NCI-H1105 (cell line): ENCODE results near the gene ALDH1A2.
"Not testable (repeated sequence)": the region's sequence is repeated elsewhere in the genome, so short reads cannot be mapped to it uniquely, and the experiment has no call there.

Experiments used
- DNase-seq: peaks from one replicate; lab custom pipeline; 2025; lab: John Stamatoyannopoulos, UW

The ALDH1A2 gene

DNA sequence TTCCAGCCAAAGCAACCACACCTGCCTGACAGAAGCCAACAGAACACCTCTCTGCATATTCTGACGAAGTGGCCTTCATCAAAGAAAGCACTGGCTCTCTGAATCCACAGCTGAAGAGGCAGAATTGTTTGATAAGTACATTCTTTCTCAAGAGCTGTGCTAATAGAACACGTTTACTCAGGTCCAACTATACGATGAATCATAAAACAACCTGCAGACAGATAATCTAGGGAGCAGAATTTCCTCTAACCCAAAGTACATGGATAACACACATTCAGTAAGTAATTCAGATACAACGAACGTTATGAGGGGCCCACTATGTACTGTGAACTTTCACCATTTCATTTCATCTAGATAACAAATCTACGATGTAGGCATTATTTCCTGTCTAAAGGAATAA lies 25.4 kb downstream of the ALDH1A2 start:
- peak; percentile 17 for DNase-seq

DNA sequence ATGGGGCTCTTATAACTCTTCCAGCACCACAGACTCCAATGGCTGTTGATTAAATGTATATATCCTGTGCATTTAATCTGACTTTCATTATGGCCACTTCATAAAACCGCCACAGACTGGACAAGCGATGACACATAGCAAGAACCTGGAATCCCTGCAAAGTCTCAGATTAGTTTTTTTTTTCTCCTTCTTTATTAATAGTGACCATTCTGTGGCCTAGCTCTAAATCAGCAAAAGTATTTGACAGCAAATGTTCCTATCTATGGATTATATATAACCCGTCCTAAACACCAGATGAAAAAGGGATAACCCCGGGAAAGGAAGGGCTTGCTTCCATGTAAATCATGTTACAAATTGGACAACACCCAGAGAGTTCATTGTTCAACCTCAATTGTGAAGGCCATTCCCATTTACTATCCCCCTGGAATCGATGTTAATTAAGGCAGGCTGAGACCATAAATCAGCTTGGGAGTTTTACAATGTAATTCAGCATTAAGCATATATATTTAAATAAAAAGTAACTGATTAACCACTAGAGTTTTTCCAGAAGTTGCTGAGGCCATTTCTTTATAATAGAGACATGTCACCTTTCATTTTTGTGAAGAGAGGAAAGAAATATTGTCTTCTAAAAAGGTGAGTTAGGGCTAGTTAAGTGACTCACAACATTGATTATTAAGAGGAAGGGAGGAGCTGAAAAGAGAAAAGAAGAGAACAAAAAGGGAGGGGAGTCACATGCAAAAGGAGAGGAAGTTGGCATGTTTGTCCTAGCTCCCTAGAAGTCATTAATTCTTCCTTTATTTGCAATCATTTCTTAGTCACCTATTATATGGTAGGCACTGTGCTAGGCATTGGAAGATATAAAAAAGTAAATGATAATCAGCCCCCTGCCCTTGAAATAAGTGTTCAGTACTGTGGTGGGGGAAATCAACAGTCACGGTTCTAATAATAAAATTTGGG lies 26.2 kb downstream of the ALDH1A2 start:
- DNase-seq = peak; percentile 36

DNA sequence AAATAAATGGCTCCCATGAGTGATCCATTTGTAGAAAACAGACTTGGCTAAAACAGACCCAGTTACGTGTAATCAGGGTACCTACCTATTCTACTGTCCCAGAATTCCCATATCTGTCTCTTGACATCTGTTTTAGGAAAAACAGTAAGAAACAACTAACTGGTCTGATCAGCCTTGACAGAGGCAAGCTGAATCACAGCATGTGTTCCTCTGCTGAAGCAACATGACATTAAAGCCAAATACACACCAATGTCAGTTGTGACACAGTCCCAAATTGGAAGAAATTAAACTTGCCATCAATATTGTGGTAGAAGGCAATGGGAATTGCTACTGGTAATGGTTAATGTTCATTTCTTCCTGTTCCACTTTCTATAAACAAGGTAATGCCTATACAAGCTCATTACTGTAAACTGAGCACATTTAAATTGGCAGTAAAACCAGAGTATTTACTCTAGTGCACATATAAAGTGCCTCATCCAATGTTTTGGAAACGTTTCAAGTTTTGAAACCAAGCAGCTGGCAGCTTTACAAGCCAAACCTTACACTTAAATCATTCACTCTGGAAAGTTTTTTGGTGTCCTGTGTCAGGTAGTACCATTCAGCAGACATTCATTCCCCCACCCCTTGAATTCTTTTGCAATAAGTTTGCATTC lies 27.0 kb downstream of the ALDH1A2 start:
- DNase-seq = peak; percentile 94

DNA sequence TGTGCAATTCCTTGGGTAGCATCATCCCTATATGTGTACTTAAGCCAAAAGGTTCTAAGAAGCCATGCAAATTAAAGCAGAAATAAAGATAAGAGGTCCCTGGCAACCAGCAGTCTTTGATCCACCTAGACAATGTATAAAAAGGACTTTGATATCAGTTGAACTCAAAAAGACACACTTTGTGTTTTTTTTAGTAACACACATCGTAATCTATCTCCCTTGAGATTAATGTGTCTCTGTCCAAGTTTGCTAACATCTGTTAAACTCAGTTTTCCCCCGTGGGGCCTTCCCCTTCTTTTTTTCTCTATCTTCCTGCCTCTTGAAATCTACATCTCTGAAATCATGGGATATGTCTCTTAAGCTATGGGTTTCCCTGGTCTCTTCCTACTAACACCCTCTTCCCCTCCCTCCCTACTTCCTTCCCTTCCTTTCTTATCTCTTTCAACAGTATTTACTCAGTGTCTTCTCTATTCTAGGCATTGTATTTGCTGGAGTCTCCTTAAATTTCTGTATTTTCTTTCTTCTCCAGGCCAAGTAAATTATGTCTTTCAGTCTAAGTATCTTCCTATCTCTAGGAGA lies 27.7 kb downstream of the ALDH1A2 start:
- no peak for DNase-seq

DNA sequence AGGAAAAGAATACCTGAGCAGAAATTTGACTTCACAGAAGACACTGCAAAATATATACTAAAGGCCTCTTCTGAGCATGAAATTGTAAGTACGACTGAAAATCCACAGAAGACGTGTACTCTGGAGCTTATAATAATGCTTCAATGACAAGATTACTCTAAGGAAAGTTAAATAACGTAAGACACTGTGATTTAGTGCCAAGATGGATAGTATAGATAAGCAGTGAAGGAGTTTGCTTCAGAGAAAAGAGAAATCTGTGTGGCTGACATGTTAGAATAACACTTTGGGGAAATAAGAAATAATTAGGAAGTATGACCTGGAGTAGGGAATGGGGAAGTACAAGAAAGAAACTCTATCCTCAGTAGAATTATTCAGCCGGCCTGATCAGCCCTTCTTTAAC lies 28.9 kb downstream of the ALDH1A2 start:
- no peak for DNase-seq

DNA sequence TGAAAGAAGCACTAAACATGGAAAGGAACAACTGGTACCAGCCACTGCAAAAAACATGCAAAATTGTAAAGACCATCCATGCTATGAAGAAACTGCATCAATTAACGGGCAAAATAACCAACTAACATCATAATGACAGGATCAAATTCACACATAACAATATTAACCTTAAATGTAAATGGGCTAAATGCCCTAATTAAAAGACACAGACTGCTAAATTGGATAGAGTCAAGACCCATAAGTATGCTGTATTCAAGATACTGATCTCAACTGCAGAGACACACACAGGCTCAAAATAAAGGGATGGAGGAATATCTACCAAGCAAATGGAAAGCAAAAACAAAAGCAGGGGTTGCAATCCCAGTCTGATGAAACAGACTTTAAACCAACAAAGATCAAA lies 37.1 kb downstream of the ALDH1A2 start:
- not testable (repeated sequence) for DNase-seq

DNA sequence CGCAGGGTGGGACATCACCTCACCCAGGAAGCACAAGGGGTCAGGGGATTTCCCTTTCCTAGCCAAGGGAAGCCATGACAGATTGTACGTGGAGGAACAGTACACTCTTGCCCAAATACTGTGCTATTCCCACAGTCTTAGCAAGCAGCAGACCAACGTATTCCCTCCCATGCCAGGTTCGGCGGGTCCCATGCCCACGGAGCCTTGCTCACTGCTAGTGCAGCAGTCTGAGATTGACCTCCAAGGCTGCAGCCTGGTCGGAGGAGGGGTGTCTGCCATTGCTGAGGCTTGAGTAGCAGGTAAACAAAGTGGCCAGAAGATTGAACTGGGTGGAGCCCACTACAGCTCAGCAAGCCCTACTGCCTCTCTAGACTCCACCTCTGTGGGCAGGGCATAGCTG lies 39.0 kb downstream of the ALDH1A2 start:
- no peak for DNase-seq

DNA sequence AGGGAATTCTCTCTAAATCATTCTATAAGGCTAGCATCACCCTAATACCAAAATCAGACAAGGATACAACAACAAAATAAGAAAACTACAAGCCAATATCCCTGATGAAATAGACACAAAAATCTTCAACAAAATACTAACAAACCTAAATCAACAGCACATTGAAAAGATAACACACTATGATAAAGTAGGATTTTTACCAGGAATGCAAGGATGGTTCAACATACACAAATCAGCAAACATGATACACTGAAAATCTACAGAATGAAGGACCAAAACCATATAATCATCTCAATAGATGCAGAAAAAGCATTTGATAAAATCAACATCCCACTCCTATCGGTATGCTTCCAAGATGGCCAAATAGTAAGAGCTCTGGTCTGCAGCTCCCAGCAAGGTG lies 39.5 kb downstream of the ALDH1A2 start:
- no peak for DNase-seq

DNA sequence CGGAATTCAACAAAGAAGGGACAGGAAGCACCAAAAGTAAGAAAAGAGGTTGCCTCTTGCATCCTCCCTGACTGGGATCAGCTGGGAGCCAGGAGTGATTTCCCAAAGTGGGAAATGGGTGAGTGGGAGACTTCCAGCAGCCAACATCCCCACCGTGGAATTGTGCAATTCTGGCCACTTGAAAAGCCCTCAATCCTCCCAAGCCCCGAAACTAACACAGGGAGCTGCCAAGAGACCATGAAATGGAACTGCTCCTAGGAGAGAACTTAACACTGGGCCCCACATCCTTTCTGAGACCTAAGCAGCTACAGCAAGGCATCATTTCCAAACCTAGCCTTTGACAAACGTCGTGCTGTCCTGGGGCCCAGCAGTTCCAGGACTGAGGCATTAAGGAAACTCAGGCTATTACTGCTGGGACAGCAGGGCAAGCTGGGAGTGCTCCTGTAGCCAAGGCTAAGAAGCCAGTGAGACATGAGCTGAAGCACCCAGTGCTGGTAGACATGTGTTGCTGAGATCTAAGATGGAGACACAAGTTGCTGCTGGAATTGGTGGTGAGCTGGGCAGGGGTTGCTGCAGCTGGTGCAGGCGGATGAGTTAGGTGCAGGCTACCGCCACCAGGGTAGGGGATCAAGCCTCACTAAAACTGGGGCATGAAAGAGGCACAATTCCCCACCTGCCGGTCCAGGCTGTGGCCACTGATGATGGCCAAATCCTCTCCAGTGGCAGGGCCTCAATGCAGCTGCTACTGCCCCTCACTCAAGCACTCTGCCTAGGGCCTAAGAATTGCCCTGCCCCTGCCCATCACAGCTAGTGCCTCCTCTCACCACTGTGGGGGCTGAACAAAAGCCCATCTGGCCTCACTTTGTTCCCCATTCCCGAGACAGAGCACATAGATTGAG lies 43.9 kb downstream of the ALDH1A2 start:
- DNase-seq = no peak

DNA sequence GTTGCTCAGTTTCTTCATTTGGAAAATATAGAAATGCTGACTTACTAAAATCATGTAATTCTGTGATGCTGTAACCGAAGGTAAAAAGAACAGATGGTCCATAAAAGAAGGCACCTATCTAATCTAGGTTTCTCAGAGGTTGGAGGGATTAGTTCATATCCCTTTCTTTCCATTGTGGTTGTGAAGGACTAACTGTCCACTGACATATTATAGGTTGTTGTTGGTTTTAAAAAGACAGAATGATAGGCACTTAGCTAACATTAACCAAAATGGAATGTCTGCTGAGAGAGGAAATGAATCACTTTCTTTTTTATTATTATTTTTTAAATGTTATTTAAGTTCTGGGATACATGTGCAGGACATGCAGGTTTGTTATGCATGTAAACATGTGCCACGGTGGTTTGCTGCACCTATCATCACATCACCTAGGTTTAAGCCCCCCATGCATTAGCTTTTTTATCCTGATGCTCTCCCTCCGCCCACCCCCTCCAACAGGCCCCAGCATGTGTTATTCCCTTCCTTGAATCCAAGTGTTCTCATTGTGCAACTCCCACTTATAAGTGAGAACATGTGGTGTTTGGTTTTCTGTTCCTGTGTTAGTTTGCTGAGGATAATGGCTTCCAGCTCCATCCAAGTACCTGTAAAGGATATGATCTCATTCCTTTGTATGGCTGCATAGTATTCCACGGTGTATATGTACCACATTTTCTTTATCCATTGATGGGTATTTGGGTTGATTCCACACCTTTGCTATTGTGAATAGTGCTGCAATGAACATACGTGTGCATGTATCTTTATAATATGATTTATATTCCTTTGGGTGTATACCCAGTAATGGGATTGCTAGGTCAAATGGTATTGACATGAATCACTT lies 45.8 kb downstream of the ALDH1A2 start:
- DNase-seq = no peak

DNA sequence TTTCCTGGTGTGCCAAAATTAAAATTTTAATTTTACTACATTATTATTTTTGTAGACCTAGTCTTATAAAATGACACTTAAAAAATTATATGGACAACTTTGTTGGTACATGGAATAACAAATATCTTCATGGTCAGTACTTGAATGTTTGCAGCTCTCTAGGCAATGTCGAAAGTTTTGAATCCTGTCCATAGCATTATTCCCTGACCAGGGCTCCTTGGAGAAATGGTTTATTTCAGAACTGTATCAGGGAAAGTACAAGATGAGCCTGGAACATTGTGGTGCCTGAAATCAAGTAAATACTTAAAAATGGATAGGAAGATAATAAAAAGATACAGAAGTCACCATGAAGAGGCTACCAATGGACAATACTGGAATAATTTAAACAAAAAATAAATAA lies 47.6 kb downstream of the ALDH1A2 start:
- DNase-seq = no peak

DNA sequence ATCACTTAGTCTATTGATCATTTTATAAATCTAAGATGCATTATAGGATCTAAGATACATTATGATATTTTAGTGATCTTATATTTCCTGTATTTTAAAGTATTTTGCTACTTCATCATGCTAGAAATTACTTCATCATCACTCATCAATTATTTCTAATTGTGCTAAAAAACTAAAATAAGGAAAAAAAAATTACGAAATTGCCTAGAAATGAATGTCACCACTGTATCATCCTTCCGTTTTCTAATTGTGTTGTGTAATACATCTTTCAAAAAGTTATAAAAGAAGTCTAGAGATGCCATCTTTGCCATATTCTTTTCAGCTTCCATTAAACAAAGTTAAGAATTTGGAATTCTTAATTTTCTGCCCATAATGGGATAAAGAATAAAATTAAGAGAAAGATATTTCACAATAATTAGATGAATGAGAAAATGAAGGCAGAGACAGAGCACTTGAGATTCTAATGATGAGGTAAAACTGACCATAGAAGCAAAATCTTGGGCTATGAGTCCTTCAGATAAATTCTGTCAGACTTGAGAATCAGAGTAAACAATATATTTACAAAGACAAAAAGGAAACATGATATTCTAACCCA lies 48.8 kb downstream of the ALDH1A2 start:
- no peak for DNase-seq

DNA sequence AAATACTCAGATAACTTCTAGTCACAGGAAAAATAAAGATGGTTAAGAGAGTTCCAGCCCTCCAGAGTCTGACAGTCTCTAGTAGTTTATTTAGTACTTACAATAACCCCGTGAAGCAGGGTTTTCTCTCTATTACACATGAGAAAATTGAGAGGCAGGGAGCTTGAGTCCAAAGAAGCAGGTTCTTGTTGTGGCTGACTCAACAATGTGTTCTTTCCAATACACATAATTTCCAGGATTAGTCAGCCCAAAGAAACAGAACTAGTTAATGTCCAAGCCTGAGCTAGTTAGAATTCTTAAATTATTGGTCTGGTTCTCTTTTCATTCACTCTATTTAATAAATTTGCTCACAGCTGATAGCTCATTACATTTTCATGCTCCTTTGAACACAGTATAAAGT lies 49.9 kb downstream of the ALDH1A2 start:
- no peak for DNase-seq

DNA sequence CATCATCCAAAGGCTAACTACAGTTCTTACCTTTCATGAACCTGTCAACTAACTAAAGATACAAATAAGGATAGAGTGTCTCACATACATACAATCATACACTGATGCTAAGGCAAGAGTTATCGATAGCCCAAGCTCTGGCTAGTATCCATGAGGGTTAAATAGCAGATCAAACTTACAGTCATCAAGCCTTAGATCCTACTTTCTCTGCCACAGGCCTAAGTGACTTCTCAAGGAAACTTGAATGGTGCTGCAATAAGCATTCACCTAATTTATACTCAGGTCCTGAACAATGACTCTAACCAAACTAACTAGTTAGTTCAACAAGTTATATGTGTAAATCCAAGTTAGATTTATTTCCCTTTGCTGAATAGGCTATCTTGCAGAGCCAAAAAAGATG lies 51.0 kb downstream of the ALDH1A2 start:
- no peak for DNase-seq

DNA sequence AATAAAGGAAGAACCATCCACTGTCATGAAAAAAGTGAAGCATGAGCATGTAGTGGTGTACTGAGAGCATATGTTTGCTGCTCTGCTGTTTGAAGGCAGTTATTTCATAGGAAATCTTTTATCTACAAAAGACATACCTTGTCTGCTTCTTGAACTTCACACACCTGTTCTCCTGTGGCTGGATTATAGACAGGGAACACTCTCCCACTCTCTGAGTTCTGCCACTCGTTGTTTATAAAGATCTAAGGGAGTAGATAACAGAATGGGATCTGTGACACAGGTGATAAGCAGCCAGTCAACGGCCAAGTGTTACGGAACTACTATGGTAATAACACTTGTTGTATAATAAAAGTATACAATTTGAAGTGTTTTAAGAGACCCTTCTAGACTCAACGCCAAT lies 51.5 kb downstream of the ALDH1A2 start:
- DNase-seq = no peak

DNA sequence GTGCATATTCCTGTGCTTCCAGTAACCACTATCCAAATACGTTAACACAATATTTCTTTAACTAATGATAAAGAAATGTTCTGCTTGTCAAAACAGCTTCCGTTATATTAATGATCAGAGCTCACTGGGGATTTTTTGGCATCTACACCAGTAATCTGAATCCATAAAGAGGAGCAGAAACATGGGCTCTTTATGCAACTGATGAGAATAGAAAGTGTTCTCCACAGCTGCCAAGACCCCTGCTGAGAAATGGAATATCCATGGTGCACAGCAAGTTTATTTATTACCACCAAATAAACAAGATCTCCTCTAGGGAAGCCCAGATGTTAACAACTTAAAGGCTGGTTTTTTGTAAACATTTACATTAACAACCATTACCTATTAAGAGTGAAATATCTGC lies 54.5 kb downstream of the ALDH1A2 start:
- peak; percentile 9 for DNase-seq

DNA sequence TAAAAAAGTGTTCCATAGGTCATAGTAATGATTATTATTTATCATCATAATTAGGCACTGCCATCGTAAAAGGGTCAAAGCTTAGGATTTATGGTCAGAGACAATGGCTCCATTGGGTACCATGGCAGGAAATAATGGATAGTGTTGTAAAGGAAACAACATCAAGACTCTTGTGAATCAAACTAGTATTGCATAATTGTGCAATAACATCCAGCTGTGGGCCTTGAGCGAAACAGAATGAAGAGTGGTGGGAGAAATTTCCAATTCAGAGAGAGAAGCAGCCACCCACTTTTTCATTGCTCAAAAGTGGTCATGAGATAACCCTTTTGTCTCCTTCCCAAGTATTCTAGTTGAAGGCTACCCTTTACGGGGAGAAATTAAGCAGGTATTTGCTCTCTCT lies 61.7 kb downstream of the ALDH1A2 start:
- DNase-seq = no peak

DNA sequence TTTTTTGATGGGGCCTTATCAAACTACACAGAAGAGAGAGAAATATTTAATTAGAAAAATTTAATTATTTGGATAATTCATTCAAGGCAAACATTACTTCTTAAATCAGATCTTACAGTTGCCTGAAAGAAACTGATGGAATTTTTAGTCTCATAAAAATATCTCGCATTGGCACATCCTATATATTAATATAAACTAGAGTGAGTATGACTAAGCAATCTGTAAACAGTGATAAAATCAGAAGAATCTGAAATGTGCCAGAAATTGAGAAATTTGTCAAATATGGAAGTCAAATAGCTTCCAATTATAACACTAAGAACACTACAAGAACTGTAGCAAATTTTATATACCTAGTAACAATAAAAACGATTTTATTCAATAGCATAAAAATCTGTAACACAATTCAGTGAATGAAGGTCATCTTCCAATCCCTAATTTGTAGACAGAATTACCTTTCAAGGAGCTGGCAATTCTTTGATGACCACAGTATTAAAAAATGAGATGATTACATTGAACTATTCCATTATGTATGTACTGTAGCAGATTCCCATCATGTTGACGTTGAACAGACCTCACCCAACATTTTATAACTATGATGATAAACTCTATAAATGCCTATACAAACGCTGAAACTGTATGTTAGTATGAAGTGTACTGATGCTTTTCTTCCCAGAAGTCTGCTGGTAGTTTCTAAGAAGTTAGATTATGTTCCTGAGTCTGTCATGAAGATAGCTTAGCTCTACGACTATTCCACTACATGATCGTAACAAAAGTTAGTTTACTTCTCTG lies 63.0 kb downstream of the ALDH1A2 start:
- DNase-seq = no peak

DNA sequence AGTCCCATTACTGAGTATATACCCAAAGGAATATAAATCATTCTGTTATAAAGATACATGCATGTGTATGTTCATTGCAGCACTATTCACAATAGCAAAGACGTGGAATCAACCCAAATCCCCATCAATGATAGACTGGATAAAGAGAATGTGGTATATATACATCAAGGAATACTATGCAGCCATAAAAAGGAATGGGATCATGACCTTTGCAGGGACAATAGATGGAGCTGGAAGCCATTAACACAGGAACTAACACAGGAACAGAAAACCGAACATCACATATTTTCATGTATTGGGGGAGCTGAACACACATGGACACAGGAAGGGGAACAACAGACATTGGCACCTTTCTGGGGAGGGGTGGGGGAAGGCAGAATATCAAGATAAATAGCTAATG lies 65.8 kb downstream of the ALDH1A2 start:
- not testable (repeated sequence) for DNase-seq

DNA sequence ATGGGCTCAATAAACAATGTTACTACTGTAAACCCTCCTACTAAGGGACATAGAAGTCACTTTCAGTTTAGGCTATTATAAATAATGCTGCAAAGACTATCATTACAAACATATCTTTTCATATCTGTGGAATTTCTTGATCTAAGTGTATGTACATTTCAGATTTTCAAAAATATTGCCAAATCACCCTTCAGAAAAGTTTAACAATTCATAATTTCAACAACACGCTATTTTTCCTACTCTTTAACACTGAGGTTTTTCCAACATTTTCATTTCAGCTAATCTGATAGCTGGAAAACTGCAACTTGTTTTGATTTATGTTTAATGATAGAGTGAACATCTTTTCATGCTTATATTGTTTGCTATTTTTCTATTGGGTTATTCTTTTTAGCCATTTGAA lies 69.0 kb downstream of the ALDH1A2 start:
- DNase-seq = no peak
